H1 (cell line): ENCODE data around the gene VRK3. TPM values are rescaled to one million over a fixed set of nuclear protein-coding genes. Genes with fewer than 3 reads are reported as not detected.

Experiments used
- CTCF ChIA-PET: fragments of 300-600 bp; sonication (Branson Sonifier 250); formaldehyde crosslinking; loops from one replicate; lab custom pipeline; 2021; ENCODE audit not compliant: partially characterized antibody; lab: Charles Lee
- POLR2A ChIA-PET: fragments of 300-600 bp; sonication (Branson Sonifier 250); formaldehyde crosslinking; loops from one replicate; lab custom pipeline; 2021; ENCODE audit warnings: inconsistent platforms; ENCODE audit not compliant: partially characterized antibody; lab: Charles Lee
- DNase-seq, 2 experiments: peaks; one replicate each; pipeline versions ENCODE4 v3.0.0 to v3.0.0-alpha.2; 2010 to 2022; ENCODE audit warnings: low spot score in 2 of 2, low read depth in 1 of 2, mixed read lengths in 1 of 2
- FAIRE-seq: peaks from 2 replicates; lab custom pipeline; 2011; peaks lifted over from hg19 to GRCh38; lab: Jason Lieb, UNC
- H2AFZ ChIP-seq: 2 replicates; pipeline ENCODE4 v1.8.1; 2012; ENCODE audit warnings: low read length, inconsistent platforms
- H2AK5ac ChIP-seq: 2 replicates; pipeline ENCODE4 v1.6.1; 2013; ENCODE audit warnings: low read depth, low read length
- H2BK120ac ChIP-seq: replicated peaks from 2 replicates; pipeline ENCODE3; 2013; ENCODE audit warnings: low read depth, low read length, inconsistent platforms
- H2BK12ac ChIP-seq: 2 replicates; pipeline ENCODE4 v1.6.1; 2013; ENCODE audit warnings: low read depth, low read length
- H2BK15ac ChIP-seq: 2 replicates; pipeline ENCODE4 v1.6.1; 2013; ENCODE audit warnings: low read length
- H2BK20ac ChIP-seq: 2 replicates; pipeline ENCODE4 v1.6.1; 2013; ENCODE audit warnings: low read length
- H2BK5ac ChIP-seq: 2 replicates; pipeline ENCODE4 v1.6.1; 2013; ENCODE audit warnings: low read depth, low read length
- H3K14ac ChIP-seq: 2 replicates; pipeline ENCODE4 v1.6.1; 2013; ENCODE audit warnings: inconsistent platforms; ENCODE audit not compliant: insufficient read length
- H3K18ac ChIP-seq: 2 replicates; pipeline ENCODE4 v1.6.1; 2013; ENCODE audit warnings: low read length; ENCODE audit errors: extremely low read depth
- H3K23ac ChIP-seq: 2 replicates; pipeline ENCODE4 v1.6.1; 2013; ENCODE audit warnings: inconsistent platforms; ENCODE audit not compliant: insufficient read length
- H3K23me2 ChIP-seq: 2 replicates; pipeline ENCODE4 v1.6.1; 2013; ENCODE audit warnings: low read depth, low read length
- H3K27ac ChIP-seq: 2 replicates; pipeline ENCODE4 v1.6.1; 2011; ENCODE audit warnings: low read depth, low read length, inconsistent platforms
- H3K27me3 ChIP-seq, 4 experiments: replicated peaks in 1 of 4; 1 replicate in 1 of 4; 2 replicates in 3 of 4; pipeline versions ENCODE4 v1.6.1 to v1.8.1; 2011 to 2013; ENCODE audit warnings: low read length in 3 of 4, mild to moderate bottlenecking in 3 of 4, inconsistent platforms in 2 of 4, mixed read lengths in 2 of 4, moderate library complexity in 1 of 4; ENCODE audit not compliant: control insufficient read depth in 3 of 4, insufficient read depth in 3 of 4; ENCODE audit errors: extremely low read depth in 1 of 4
- H3K36me3 ChIP-seq, 4 experiments: 2 replicates each; pipeline versions ENCODE4 v1.6.1 to v1.8.1; 2011 to 2013; ENCODE audit warnings: mild to moderate bottlenecking in 4 of 4, low read length in 3 of 4, moderate library complexity in 2 of 4, control low read depth in 1 of 4, inconsistent platforms in 1 of 4; ENCODE audit not compliant: insufficient read depth in 4 of 4, control insufficient read depth in 2 of 4
- H3K4ac ChIP-seq: replicated peaks from 2 replicates; pipeline ENCODE3; 2013; ENCODE audit warnings: low read length, low read depth, mixed read lengths, inconsistent platforms; ENCODE audit not compliant: insufficient read length
- H3K4me1 ChIP-seq, 4 experiments: replicated peaks in 1 of 4; 1 replicate in 1 of 4; 2 replicates in 3 of 4; pipeline versions ENCODE4 v1.6.1 to v1.8.1; 2011 to 2013; ENCODE audit warnings: low read length in 3 of 4, inconsistent platforms in 2 of 4, mixed read lengths in 1 of 4; ENCODE audit not compliant: insufficient read depth in 4 of 4, control insufficient read depth in 3 of 4
- H3K4me2 ChIP-seq, 2 experiments: 2 replicates each; pipeline versions ENCODE4 v1.6.1 to v1.8.1; 2011 to 2013; ENCODE audit warnings: low read depth in 2 of 2, low read length in 2 of 2, control low read depth in 1 of 2, inconsistent platforms in 1 of 2, mild to moderate bottlenecking in 1 of 2; ENCODE audit not compliant: insufficient read depth in 1 of 2
- H3K4me3 ChIP-seq, 4 experiments: fragments of 200-600, 300-600 bp in 1 of 4; sonication (generic), shearing (Covaris generic), sonication (Bioruptor Twin) in 1 of 4; 2 replicates each; pipeline versions ENCODE4 v1.5.1 to v1.8.1; 2011 to 2016; ENCODE audit warnings: low read length in 4 of 4, low read depth in 3 of 4, control low read depth in 2 of 4, inconsistent platforms in 2 of 4, mild to moderate bottlenecking in 2 of 4, mixed read lengths in 1 of 4, moderate library complexity in 1 of 4; ENCODE audit not compliant: insufficient read depth in 2 of 4; ENCODE audit errors: extremely low read depth in 1 of 4
- H3K56ac ChIP-seq: replicated peaks from 2 replicates; pipeline ENCODE3; 2013; ENCODE audit warnings: low read depth, mild to moderate bottlenecking, mixed read lengths, low read length, inconsistent platforms; ENCODE audit not compliant: insufficient read length
- H3K79me1 ChIP-seq: 2 replicates; pipeline ENCODE4 v1.6.1; 2013; ENCODE audit warnings: low read depth, low read length, control low read depth
- H3K79me2 ChIP-seq, 2 experiments: 2 replicates each; pipeline versions ENCODE4 v1.6.1 to v1.8.1; 2012 to 2013; ENCODE audit warnings: low read length in 2 of 2, mild to moderate bottlenecking in 2 of 2, inconsistent platforms in 1 of 2; ENCODE audit not compliant: insufficient read depth in 2 of 2, control insufficient read depth in 1 of 2
- H3K9ac ChIP-seq, 4 experiments: replicated peaks in 1 of 4; 1 replicate in 1 of 4; 2 replicates in 3 of 4; pipeline versions ENCODE4 v1.6.1 to v1.8.1; 2011 to 2013; ENCODE audit warnings: low read depth in 3 of 4, low read length in 3 of 4, control low read depth in 2 of 4, mild to moderate bottlenecking in 2 of 4, moderate library complexity in 2 of 4, inconsistent platforms in 1 of 4; ENCODE audit errors: extremely low read depth in 1 of 4
- H3K9me3 ChIP-seq, 2 experiments: 2 replicates each; pipeline versions ENCODE4 v1.6.1 to v1.8.1; 2012 to 2013; ENCODE audit warnings: mild to moderate bottlenecking in 2 of 2, moderate library complexity in 2 of 2, control low read depth in 1 of 2, inconsistent platforms in 1 of 2, low read depth in 1 of 2, low read length in 1 of 2, mixed read lengths in 1 of 2; ENCODE audit not compliant: insufficient read depth in 2 of 2
- H4K20me1 ChIP-seq, 2 experiments: replicated peaks in 1 of 2; 2 replicates each; pipeline versions ENCODE3 to v1.8.1; 2011 to 2013; ENCODE audit warnings: inconsistent platforms in 2 of 2, low read length in 2 of 2, mild to moderate bottlenecking in 1 of 2; ENCODE audit not compliant: insufficient read depth in 2 of 2, control insufficient read depth in 1 of 2
- H4K5ac ChIP-seq: 2 replicates; pipeline ENCODE4 v1.6.1; 2013; ENCODE audit warnings: low read length, low read depth, mixed read lengths, inconsistent platforms; ENCODE audit not compliant: insufficient read length
- H4K8ac ChIP-seq: 2 replicates; pipeline ENCODE4 v1.8.0; 2013; ENCODE audit warnings: mild to moderate bottlenecking, moderate library complexity, low read length, inconsistent platforms; ENCODE audit not compliant: insufficient read depth; ENCODE audit errors: extremely low read depth
- H4K91ac ChIP-seq: replicated peaks from 2 replicates; pipeline ENCODE3; 2013; ENCODE audit warnings: low read length, mixed read lengths, inconsistent platforms; ENCODE audit not compliant: insufficient read length
- BACH1 ChIP-seq: IDR thresholded peaks from 2 replicates; pipeline ENCODE4 v1.6.1; 2012; ENCODE audit warnings: low read length, improper control_type of control experiment
- CREB1 ChIP-seq: IDR thresholded peaks from 2 replicates; pipeline ENCODE4 v1.6.1; 2012; ENCODE audit warnings: inconsistent platforms
- CTBP2 ChIP-seq: IDR thresholded peaks from 2 replicates; pipeline ENCODE4 v1.7.0; 2011; ENCODE audit warnings: borderline replicate concordance, mild to moderate bottlenecking, moderate library complexity, mixed read lengths, low read length; ENCODE audit not compliant: insufficient read depth, insufficient read length
- EZH2 ChIP-seq: fragments of 200-600 bp; sonication (generic); IDR thresholded peaks from 2 replicates; pipeline ENCODE4 v1.7.1; 2012; ENCODE audit warnings: low read depth, mild to moderate bottlenecking, moderate library complexity, low read length, inconsistent platforms; ENCODE audit not compliant: severe bottlenecking
- GABPA ChIP-seq: IDR thresholded peaks from 2 replicates; pipeline ENCODE4 v1.6.1; 2011; ENCODE audit warnings: mild to moderate bottlenecking, low read length, moderate library complexity, borderline replicate concordance; ENCODE audit not compliant: insufficient read depth
- GTF2F1 ChIP-seq: IDR thresholded peaks from 2 replicates; pipeline ENCODE4 v1.6.1; 2012; ENCODE audit warnings: low read depth, low read length, improper control_type of control experiment, borderline replicate concordance
- POLR2A ChIP-seq, 2 experiments: IDR thresholded peaks; 1 replicate in 1 of 2; 2 replicates in 1 of 2; pipeline ENCODE4 v1.6.1; 2011; ENCODE audit warnings: low read depth in 2 of 2, low read length in 2 of 2, mild to moderate bottlenecking in 2 of 2; ENCODE audit errors: control extremely low read depth in 1 of 2
- RBBP5 ChIP-seq: IDR thresholded peaks from 2 replicates; pipeline ENCODE4 v1.7.1; 2012; ENCODE audit warnings: low read depth, mild to moderate bottlenecking, inconsistent platforms, low read length, moderate library complexity, borderline replicate concordance
- RFX5 ChIP-seq: IDR thresholded peaks from 2 replicates; pipeline ENCODE4 v1.6.1; 2011; ENCODE audit warnings: low read depth, low read length, improper control_type of control experiment, borderline replicate concordance
- SP1 ChIP-seq: IDR thresholded peaks from 2 replicates; pipeline ENCODE4 v1.6.1; 2011; ENCODE audit warnings: low read depth, low read length
- SUZ12 ChIP-seq: fragments of 200-600 bp; sonication (generic); IDR thresholded peaks from 2 replicates; pipeline ENCODE4 v1.6.1; 2012; ENCODE audit warnings: mild to moderate bottlenecking, inconsistent platforms, low read length, moderate library complexity, mixed read lengths
- YY1 ChIP-seq: IDR thresholded peaks from 2 replicates; pipeline ENCODE4 v1.6.1; 2011; ENCODE audit warnings: low read depth, mild to moderate bottlenecking, low read length
- WGBS, 2 experiments: shearing (Covaris generic) in 1 of 2; methylation state at CpG; one replicate each; pipeline versions ENCODE4 v1.1.6 to v1.1.7; 2013 to 2015; ENCODE audit warnings: low lambda C conversion rate in 2 of 2, mixed read lengths in 2 of 2, inconsistent platforms in 1 of 2, low coverage in 1 of 2, missing lambda C conversion rate in 1 of 2; ENCODE audit not compliant: insufficient replicate concordance in 2 of 2, insufficient coverage in 1 of 2, insufficient read length in 1 of 2; ENCODE audit errors: extremely low coverage in 1 of 2, missing lambda C conversion rate in 1 of 2; 5-methylcytosine and 5-hydroxymethylcytosine counted together
- polyA plus RNA-seq, 7 experiments: library from polyadenylated mRNA; depleted of rRNA in 3 of 7; stranded (reverse) in 5 of 7; unstranded in 2 of 7; fragments of >200 nt in 5 of 7; fragments of 200-250 nt in 2 of 7; gene quantifications; 1 replicate in 5 of 7; 2 replicates in 1 of 7; 4 replicates in 1 of 7; pipeline versions ENCODE4 v1.2.1 to v1.2.3, GENCODE V29; 2011 to 2013; ENCODE audit warnings: missing spikeins in 2 of 7, mixed read lengths in 2 of 7
- total RNA-seq: library from RNA; stranded (reverse); fragmentation: NEBNext Ultra II Directional; extraction: Animal tissue kit (Norgen Biotek cat#: 25700); gene quantifications from 2 replicates; pipeline ENCODE4 v1.2.1, GENCODE V29; 2021
- TF ChIP-seq, protein P1 (sequence below): IDR thresholded peaks from 2 replicates; pipeline ENCODE4 v1.6.1; 2011; ENCODE audit warnings: low read depth, mild to moderate bottlenecking, low read length; ENCODE audit not compliant: insufficient read depth

Gene VRK3
- total and polyA plus RNA-seq, 2 of the 8 experiments (the other 6 are each of a cell fraction or from before 2014, with no cell fraction given), result 21.3 to 36.1 TPM

DNA sequence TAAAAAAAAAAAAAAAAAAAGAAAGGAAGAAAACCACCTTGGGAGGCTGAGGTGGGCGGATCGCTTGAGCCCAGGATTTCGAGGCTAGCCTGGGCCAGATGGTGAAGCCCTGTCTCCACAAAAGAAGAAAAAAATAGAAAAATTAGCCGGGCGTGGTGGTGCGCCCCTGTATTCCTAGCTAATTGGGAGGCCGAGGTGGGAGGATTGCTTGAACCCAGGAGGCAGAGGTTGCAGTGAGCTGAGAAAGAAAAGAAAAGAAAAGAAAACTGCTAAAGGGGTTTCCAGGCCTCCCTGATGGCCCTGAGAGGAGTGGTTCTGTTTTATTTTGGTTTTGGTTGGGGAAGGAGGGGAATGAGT, 1.4 kb upstream of the VRK3 start:
- H4K20me1 ChIP-seq, result peaks cover 2 to 5% of the 10 kb centered on the region in 2 experiments
- H3K27ac ChIP-seq, result no peak overlapping the region
- 94% methylated on average over 4 of the region's 7 CpGs; no CpG with 5 or more reads in 1 of the 2 experiments for WGBS, 2 experiments
- H3K4me1 ChIP-seq, result peaks cover 0 to 6% (median 0%) of the 10 kb centered on the region in 4 experiments; a peak in 3 of 7 replicates
- POLR2A ChIA-PET, result interaction anchor here (1.4 to 1.5 kb wide), 2 partner anchors 16 to 137 kb away, joined by 3 to 4 read pairs; no protein-coding TSS in a partner anchor
- H3K27me3 ChIP-seq, result no peaks in the 10 kb centered on the region
- H4K5ac ChIP-seq, result no peak overlapping the region
- no peak overlapping the region for H4K8ac ChIP-seq
- H3K23me2 ChIP-seq, result peaks cover 7% of the 10 kb centered on the region; the same call in 1 of the 2 replicates
- peaks cover 2 to 3% (median 2%) of the 10 kb centered on the region in 4 experiments; a peak in 6 of 8 replicates for H3K36me3 ChIP-seq
- no peak overlapping the region for H2BK20ac ChIP-seq
- CTCF ChIA-PET, result interaction anchor here (1.3 kb wide), 1 partner anchor 215 kb away, joined by 3 read pairs; no protein-coding TSS in a partner anchor
- H3K79me2 ChIP-seq, result peaks cover 3 to 31% of the 10 kb centered on the region in 2 experiments; a peak in 3 of 4 replicates
- H3K4me3 ChIP-seq, result peak overlapping the region; percentile 73 to 92 (median 90); a peak in 7 of 8 replicates
- no peak overlapping the region for H2BK12ac ChIP-seq
- peak overlapping the region; percentile 73 to 87 for H3K4me2 ChIP-seq
- H3K4ac ChIP-seq, result no peak overlapping the region
- H2BK120ac ChIP-seq, result no peak overlapping the region
- H3K14ac ChIP-seq, result no peak overlapping the region
- H3K79me1 ChIP-seq, result no peaks in the 10 kb centered on the region; the same call in 1 of the 2 replicates
- no peak overlapping the region for H2BK15ac ChIP-seq
- DNase-seq (no peak), FAIRE-seq (no peak)
- H3K18ac ChIP-seq, result no peak overlapping the region
- H2AFZ ChIP-seq, result no peak overlapping the region
- H3K56ac ChIP-seq, result no peak overlapping the region
- no peak overlapping the region for H2BK5ac ChIP-seq
- H2AK5ac ChIP-seq, result no peak overlapping the region
- no peak overlapping the region for H3K23ac ChIP-seq
- H3K9ac ChIP-seq, result no peak overlapping the region
- no peaks in the 10 kb centered on the region for H3K9me3 ChIP-seq
- H4K91ac ChIP-seq, result no peak overlapping the region
- no peak for TF ChIP-seq RFX5
- no peak for TF ChIP-seq RBBP5
- TF ChIP-seq CTBP2, result no peak
- TF ChIP-seq EZH2, result no peak
- no peak for TF ChIP-seq CREB1
- TF ChIP-seq BACH1, result no peak
- TF ChIP-seq POLR2A (IDR thresholded peaks at IDR 0.05; ENCODE audit: control extremely low read depth in 1 of 2, low read depth in 2 of 2, low read length in 2 of 2), result no peak
- TF ChIP-seq, protein P1, sequence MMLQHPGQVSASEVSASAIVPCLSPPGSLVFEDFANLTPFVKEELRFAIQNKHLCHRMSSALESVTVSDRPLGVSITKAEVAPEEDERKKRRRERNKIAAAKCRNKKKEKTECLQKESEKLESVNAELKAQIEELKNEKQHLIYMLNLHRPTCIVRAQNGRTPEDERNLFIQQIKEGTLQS, result no peak
- no peak for TF ChIP-seq SUZ12
- TF ChIP-seq GTF2F1, result no peak
- no peak for TF ChIP-seq SP1
- no peak for TF ChIP-seq GABPA
- no peak for TF ChIP-seq YY1
